Sigmoid colon (tissue), 7 donors: ENCODE data around the gene FRMD8. TPM values are rescaled to one million over a fixed set of nuclear protein-coding genes. Genes with fewer than 3 reads are reported as not detected.
A peak's percentile ranks its signal among the peaks of the same experiment; 100 is the strongest.

Experiments
- DNase-seq: peaks from one replicate; pipeline ENCODE4 v3.0.0-alpha.2; 2019
- H3K27ac ChIP-seq, 4 donors: fragments of 200-600 bp; sonication (generic); one replicate each; pipeline ENCODE4 v1.5.1; 2016 to 2019; ENCODE audit warnings: mild to moderate bottlenecking in 1 of 4
- H3K27me3 ChIP-seq, 3 donors: fragments of 200-600 bp; sonication (generic); one replicate each; pipeline ENCODE4 v1.5.1; 2019; ENCODE audit warnings: mild to moderate bottlenecking in 1 of 3
- H3K36me3 ChIP-seq, 4 donors: fragments of 200-600 bp; sonication (generic); one replicate each; pipeline ENCODE4 v1.5.1; 2016 to 2019
- H3K4me1 ChIP-seq, 4 donors: fragments of 200-600 bp; sonication (generic); one replicate each; pipeline ENCODE4 v1.5.1; 2017 to 2019
- H3K4me3 ChIP-seq, 4 donors: fragments of 200-600 bp; sonication (generic); one replicate each; pipeline ENCODE4 v1.5.1; 2017 to 2019; ENCODE audit warnings: mild to moderate bottlenecking in 2 of 4, moderate library complexity in 1 of 4
- H3K9me3 ChIP-seq, 4 donors: fragments of 200-600 bp in 3 of 4; sonication (generic) in 3 of 4; one replicate each; pipeline versions ENCODE4 v1.5.1 to v1.6.1; 2013 to 2019
- EP300 ChIP-seq, 4 donors: sonication (generic); formaldehyde crosslinking; IDR thresholded peaks; one replicate each; pipeline ENCODE4 v1.6.1; 2017; ENCODE audit warnings: antibody characterized with exemption in 4 of 4
- POLR2A ChIP-seq, 2 donors: fragments of 450-650 bp; IDR thresholded peaks; one replicate each; pipeline ENCODE4 v1.6.1; 2016; ENCODE audit warnings: antibody characterized with exemption in 2 of 2, mild to moderate bottlenecking in 2 of 2, moderate library complexity in 2 of 2
- POLR2AphosphoS5 ChIP-seq, 4 donors: sonication (generic); formaldehyde crosslinking; IDR thresholded peaks; one replicate each; pipeline ENCODE4 v1.6.1; 2017; ENCODE audit warnings: antibody characterized with exemption in 4 of 4
- WGBS, 2 donors: extraction: QIAGEN DNeasy Blood & Tissue Kit; methylation state at CpG; one replicate each; pipeline ENCODE4 v1.1.7; 2013; 5-methylcytosine and 5-hydroxymethylcytosine counted together
- intact Hi-C: fragments of 100-400 bp; cut with DNase I; formaldehyde crosslinking; loops from one replicate; pipeline ENCODE4 v1.15.1; 2023
- polyA plus RNA-seq, 3 donors: library from polyadenylated mRNA; stranded (reverse); fragments of 200-250 nt; gene quantifications; one replicate each; pipeline ENCODE4 v1.2.3, GENCODE V29; 2013
- total RNA-seq, 4 donors: library from RNA; depleted of rRNA; stranded (reverse); fragments of >200 nt; gene quantifications; one replicate each; pipeline ENCODE4 v1.1.0, GENCODE V29; 2016
- TF ChIP-seq, protein P1 (sequence below), 4 experiments: fragments of 450-650 bp in 3 of 4; fragments of 200-600 bp in 1 of 4; IDR thresholded peaks; one replicate each; pipeline ENCODE4 v1.5.1; 2016 to 2019; ENCODE audit warnings: antibody characterized with exemption in 4 of 4, mild to moderate bottlenecking in 3 of 4, moderate library complexity in 2 of 4
- donor health status: healthy with polysubstance abuse.
- donor health status: Bipolar disorder and iron deficiency.
- donor health status: healthy.

FRMD8 gene
- total and polyA plus RNA-seq, 7 donors, result 10.7 to 29.0 (median 21.6) TPM

DNA sequence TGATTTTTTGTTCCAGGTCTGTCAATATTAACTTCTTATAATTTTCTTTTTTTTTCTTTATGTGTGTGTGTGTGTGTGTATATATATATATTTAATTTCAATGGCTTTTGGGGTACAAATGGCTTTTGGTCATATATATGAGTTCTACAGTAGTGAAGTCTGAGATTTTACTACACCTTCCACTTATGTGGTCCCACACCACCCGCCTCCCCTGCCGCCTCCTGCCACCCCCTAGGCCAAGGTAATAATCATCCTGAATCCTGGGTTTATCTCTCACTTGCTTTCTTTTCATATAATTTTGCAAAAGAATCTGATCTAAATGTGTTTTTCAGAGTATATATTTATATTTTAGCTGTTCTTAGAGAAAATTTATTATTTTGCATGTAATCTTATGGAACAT lies 47.2 kb downstream of the FRMD8 start:
- peaks cover 0 to 98% (median 93%) of the 10 kb centered on the region in 4 donors for H3K4me1 ChIP-seq
- intact Hi-C loops, result no loop called here
- TF ChIP-seq EP300 (IDR thresholded peaks at IDR 0.05), result no peak
- TF ChIP-seq POLR2AphosphoS5 (IDR thresholded peaks at IDR 0.05), result no peak
- TF ChIP-seq, protein P1, sequence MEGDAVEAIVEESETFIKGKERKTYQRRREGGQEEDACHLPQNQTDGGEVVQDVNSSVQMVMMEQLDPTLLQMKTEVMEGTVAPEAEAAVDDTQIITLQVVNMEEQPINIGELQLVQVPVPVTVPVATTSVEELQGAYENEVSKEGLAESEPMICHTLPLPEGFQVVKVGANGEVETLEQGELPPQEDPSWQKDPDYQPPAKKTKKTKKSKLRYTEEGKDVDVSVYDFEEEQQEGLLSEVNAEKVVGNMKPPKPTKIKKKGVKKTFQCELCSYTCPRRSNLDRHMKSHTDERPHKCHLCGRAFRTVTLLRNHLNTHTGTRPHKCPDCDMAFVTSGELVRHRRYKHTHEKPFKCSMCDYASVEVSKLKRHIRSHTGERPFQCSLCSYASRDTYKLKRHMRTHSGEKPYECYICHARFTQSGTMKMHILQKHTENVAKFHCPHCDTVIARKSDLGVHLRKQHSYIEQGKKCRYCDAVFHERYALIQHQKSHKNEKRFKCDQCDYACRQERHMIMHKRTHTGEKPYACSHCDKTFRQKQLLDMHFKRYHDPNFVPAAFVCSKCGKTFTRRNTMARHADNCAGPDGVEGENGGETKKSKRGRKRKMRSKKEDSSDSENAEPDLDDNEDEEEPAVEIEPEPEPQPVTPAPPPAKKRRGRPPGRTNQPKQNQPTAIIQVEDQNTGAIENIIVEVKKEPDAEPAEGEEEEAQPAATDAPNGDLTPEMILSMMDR (IDR thresholded peaks at IDR 0.05), result no peak
- TF ChIP-seq POLR2A (IDR thresholded peaks at IDR 0.05), result no peak
- H3K9me3 ChIP-seq, result no peaks in the 10 kb centered on the region
- peaks cover 29 to 75% (median 43%) of the 10 kb centered on the region in 4 donors for H3K36me3 ChIP-seq
- peak; percentile 39 for DNase-seq
- peak overlapping the region; percentile 7 to 100 (median 70) for H3K27ac ChIP-seq
- 96 to 97% methylated on average over 2 of the region's 2 CpGs for WGBS, 2 donors
- no peak overlapping the region for H3K4me3 ChIP-seq
- H3K27me3 ChIP-seq, result no peaks in the 10 kb centered on the region

DNA sequence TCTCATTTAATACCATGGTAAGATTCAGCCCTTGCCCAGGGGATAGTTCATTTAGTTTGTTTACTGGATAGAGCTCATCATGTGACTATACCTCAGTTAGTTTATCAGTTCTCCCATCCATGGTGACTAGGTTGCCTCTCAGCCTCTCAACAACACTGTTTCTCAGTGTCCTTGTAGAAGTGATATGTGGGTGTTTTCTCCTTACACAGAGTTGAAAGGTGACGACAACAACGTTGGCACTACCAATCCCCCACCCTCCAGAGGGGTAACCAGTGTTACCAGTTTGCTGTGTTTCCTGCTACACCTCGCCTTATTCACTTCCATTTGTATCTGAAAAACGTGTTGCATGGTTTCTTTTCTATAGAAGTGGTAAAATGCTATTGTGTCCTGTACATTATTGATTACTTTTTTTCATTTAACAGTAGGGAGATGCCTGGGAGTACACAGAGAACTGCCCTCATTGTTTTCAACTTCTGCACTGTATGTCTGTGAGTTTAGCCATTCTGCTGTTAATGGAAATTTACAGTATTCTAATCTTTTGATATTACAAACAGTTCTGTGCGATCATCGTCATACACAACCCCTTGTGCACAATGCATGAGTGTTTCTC lies 47.7 kb downstream of the FRMD8 start:
- peak; percentile 62 for DNase-seq
- Histone ChIP-seq H3K4me1 (peaks cover 0 to 98% (median 93%) of the 10 kb centered on the region in 4 donors), H3K27me3 (no peaks in the 10 kb centered on the region), H3K9me3 (no peaks in the 10 kb centered on the region), H3K4me3 (peak overlapping the region in 1 of 4 donors; percentile 11), H3K27ac (peak overlapping the region; percentile 7 to 100 (median 70)), H3K36me3 (peaks cover 31 to 80% (median 48%) of the 10 kb centered on the region in 4 donors)
- WGBS, 2 donors, result 69 to 70% methylated on average over 6 of the region's 6 CpGs
- intact Hi-C loops, result no loop called here
- TF ChIP-seq, protein P1 (IDR thresholded peaks at IDR 0.05), result no peak
- peak; percentile 54 to 74 (median 70) for TF ChIP-seq POLR2AphosphoS5 (IDR thresholded peaks at IDR 0.05)
- no peak for TF ChIP-seq EP300 (IDR thresholded peaks at IDR 0.05)
- peak in 1 of 2 donors; percentile 7 for TF ChIP-seq POLR2A (IDR thresholded peaks at IDR 0.05)

DNA sequence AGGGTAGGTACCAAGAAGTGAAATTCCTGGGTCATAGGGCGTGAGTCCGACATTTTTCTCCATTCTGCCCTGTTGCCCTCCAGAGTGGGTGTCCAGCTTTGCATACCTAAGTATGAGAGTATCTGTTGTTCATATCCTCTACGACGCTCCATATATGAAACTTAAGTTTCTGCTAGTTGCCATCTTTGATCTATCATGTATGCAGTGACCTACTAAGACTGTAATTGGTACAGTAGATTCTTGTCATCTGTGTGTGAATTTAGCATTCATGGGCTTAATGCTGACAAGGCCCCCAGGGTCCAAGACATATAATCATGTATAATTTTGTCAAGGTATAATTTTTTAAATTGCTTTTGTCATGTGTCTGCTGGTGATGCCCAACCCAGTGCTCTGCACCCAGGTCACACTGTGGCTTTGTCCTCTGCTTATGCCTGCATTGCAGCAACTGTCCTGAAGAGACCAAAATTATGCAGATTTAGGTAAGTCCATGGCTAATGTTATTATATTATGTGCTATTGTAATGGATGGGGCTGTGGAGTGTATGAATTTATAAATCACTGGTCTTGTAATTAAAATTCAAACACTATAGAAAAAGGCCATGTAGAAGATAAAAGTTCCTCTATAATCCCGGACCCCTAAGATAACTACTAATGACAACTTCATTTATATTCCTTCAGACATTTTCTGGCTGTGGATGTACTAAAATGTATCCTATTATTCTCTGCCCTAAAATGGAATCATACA lies 48.4 kb downstream of the FRMD8 start:
- intact Hi-C loops, result no loop called here
- Histone ChIP-seq H3K4me3 (peak overlapping the region in 2 of 4 donors; percentile 3 to 11), H3K27me3 (no peaks in the 10 kb centered on the region), H3K27ac (peak overlapping the region; percentile 7 to 100 (median 76)), H3K36me3 (peaks cover 32 to 87% (median 48%) of the 10 kb centered on the region in 4 donors), H3K9me3 (no peaks in the 10 kb centered on the region), H3K4me1 (peaks cover 0 to 98% (median 93%) of the 10 kb centered on the region in 4 donors)
- DNase-seq, result peak; percentile 52
- TF ChIP-seq POLR2AphosphoS5 (IDR thresholded peaks at IDR 0.05), result peak; percentile 37 to 57 (median 46)
- no peak for TF ChIP-seq EP300 (IDR thresholded peaks at IDR 0.05)
- peak in 1 of 2 donors; percentile 24 for TF ChIP-seq POLR2A (IDR thresholded peaks at IDR 0.05)
- WGBS, 2 donors, result 86 to 92% methylated on average over 5 of the region's 5 CpGs

DNA sequence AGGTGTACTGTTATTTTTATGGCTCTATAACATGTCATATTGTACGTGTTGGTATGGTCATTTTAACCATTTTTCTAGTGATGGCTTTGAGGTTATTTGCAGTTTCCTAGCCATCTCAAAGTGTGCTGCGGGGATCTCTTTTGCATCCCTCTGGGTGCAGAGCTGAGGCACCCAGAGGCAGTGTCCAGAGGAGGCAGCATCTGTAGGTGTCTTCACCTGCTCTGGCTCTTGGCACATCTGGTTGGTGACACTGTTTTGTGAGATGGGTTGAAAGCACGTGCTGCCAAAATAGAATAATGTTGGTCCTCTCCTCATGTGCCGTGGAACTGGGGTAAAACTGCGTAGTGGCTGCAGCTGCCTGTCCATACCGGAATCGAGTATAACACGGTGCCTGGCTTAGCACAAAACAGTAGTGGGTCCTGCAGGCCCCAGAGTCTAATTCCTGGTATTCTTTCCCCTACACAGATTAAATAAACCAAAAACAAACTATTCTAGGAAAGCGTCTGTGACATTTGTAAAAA lies 49.0 kb downstream of the FRMD8 start:
- peak overlapping the region; percentile 30 to 100 (median 76) for H3K27ac ChIP-seq
- no peaks in the 10 kb centered on the region for H3K27me3 ChIP-seq
- H3K4me3 ChIP-seq, result no peak overlapping the region
- peaks cover 0 to 98% (median 93%) of the 10 kb centered on the region in 4 donors for H3K4me1 ChIP-seq
- WGBS, 2 donors, result 82 to 89% methylated on average over 9 of the region's 9 CpGs
- no peaks in the 10 kb centered on the region for H3K9me3 ChIP-seq
- peaks cover 32 to 93% (median 48%) of the 10 kb centered on the region in 4 donors for H3K36me3 ChIP-seq
- no peak for TF ChIP-seq EP300 (IDR thresholded peaks at IDR 0.05)
- peak; percentile 22 to 53 (median 32) for TF ChIP-seq POLR2AphosphoS5 (IDR thresholded peaks at IDR 0.05)
- TF ChIP-seq POLR2A (IDR thresholded peaks at IDR 0.05), result peak in 1 of 2 donors; percentile 7
- TF ChIP-seq, protein P1 (IDR thresholded peaks at IDR 0.05), result no peak
- DNase-seq, result peak; percentile 68
- intact Hi-C loops, result no loop called here

DNA sequence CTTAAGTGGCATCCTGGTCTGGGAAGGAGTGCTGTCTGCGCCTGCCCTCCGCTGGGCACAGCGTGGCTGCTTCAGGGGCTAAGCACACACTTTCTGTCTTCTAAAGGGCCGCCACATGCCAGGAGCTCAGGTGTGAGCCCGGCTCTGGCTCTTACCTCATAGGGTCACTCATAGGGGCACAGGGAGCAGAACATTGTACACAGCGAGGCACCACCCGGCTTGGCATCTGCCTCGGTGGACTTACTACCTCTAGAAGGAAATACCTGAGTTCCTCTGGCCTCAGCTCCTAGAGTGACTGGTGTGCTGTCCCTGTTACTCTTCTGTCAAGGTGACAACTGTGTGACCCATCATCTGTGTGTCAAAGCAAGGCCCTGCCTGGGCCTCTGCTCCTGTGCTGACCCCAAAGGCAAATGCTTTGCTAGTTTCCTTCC lies 49.6 kb downstream of the FRMD8 start:
- intact Hi-C loops, result no loop called here
- TF ChIP-seq POLR2AphosphoS5 (IDR thresholded peaks at IDR 0.05), result peak in 2 of 4 donors; percentile 32 to 68
- TF ChIP-seq, protein P1 (IDR thresholded peaks at IDR 0.05), result no peak
- H3K4me1 ChIP-seq, result peaks cover 0 to 98% (median 92%) of the 10 kb centered on the region in 4 donors
- no peaks in the 10 kb centered on the region for H3K27me3 ChIP-seq
- 86 to 87% methylated on average over 8 of the region's 8 CpGs for WGBS, 2 donors
- peak overlapping the region in 1 of 4 donors; percentile 6 for H3K4me3 ChIP-seq
- H3K9me3 ChIP-seq, result no peaks in the 10 kb centered on the region
- H3K36me3 ChIP-seq, result peaks cover 32 to 96% (median 49%) of the 10 kb centered on the region in 4 donors
- peak; percentile 79 for DNase-seq
- H3K27ac ChIP-seq, result peak overlapping the region; percentile 30 to 100 (median 76)
